Measurements from ENCODE around the gene UGT1A3.
"Not testable (repeated sequence)": the region's sequence is repeated elsewhere in the genome, so short reads cannot be mapped to it uniquely, and the experiment has no call there.

Gene UGT1A3

DNA sequence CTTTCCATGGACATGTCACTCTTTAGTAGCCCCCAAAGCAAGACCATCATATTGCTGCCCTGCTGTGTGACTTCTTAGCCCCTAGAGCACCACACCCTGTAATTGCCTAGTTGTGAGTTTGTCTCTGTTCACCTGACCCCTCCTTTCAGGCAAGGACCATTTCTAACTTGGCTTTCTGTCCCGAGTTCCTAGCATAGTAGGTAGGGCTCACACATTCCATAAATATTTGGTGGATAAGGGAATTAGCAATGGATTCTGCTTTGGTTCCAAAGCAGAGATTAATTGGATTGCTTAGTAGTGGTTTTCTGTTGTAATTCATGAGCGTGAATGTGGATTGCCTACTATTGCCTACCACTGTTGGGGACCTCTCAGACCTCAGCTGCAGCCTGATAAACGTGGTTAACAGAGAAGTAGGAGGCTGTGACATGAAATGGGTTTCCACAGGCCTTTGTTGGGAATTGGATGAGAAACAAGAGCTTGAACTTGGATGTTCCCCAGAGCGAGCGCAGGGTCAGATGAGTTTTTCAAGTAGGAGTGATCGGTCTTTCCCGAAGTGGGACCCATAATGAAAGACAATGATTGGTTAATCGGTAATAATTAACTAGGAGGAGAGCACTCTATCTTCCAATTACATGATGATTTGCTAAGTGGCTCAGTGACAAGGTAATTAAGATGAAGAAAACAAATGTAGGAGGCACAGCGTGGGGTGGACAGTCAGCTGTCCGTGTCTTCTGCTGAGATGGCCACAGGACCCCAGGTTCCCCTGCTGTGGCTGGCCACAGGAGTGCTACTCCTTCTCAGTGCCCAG lies 17.8 kb downstream of the UGT1A3 start:
- Histone ChIP-seq H3K9ac (ENCODE audit: low read depth, low read length) (no peak overlapping the region), H4K20me1 (ENCODE audit: insufficient read depth, low read length) (no peaks in the 10 kb centered on the region), H3K27ac (ENCODE audit: low read length) (no peak overlapping the region), H3K79me2 (ENCODE audit: insufficient read depth, low read length) (no peaks in the 10 kb centered on the region), H3K4me3 (ENCODE audit: low read depth in 1 of 2, low read length in 2 of 2) (no peak overlapping the region), H2AFZ (ENCODE audit: low read depth, low read length) (no peak overlapping the region), H3K4me2 (ENCODE audit: insufficient read depth, low read length) (no peak overlapping the region), H3K4me1 (ENCODE audit: insufficient read depth, low read length) (no peaks in the 10 kb centered on the region), H3K27me3 (ENCODE audit: insufficient read depth, low read length, poor library complexity) (peaks cover 2% of the 10 kb centered on the region), H3K9me3 (ENCODE audit: insufficient read depth, low read length, severe bottlenecking) (peaks cover 12% of the 10 kb centered on the region), H3K36me3 (ENCODE audit: insufficient read depth, low read length) (no peaks in the 10 kb centered on the region)
- no peak for DNase-seq
- ATAC-seq (ENCODE audit: insufficient read depth, low read depth): no peak
- no peak for TF ChIP-seq EZH2 (IDR thresholded peaks at IDR 0.05; ENCODE audit: borderline replicate concordance, low read depth, low read length, severe bottlenecking)
- TF ChIP-seq, protein P1, sequence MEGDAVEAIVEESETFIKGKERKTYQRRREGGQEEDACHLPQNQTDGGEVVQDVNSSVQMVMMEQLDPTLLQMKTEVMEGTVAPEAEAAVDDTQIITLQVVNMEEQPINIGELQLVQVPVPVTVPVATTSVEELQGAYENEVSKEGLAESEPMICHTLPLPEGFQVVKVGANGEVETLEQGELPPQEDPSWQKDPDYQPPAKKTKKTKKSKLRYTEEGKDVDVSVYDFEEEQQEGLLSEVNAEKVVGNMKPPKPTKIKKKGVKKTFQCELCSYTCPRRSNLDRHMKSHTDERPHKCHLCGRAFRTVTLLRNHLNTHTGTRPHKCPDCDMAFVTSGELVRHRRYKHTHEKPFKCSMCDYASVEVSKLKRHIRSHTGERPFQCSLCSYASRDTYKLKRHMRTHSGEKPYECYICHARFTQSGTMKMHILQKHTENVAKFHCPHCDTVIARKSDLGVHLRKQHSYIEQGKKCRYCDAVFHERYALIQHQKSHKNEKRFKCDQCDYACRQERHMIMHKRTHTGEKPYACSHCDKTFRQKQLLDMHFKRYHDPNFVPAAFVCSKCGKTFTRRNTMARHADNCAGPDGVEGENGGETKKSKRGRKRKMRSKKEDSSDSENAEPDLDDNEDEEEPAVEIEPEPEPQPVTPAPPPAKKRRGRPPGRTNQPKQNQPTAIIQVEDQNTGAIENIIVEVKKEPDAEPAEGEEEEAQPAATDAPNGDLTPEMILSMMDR (IDR thresholded peaks at IDR 0.05; ENCODE audit: borderline replicate concordance, extremely low read depth, low read length, poor library complexity, severe bottlenecking): no peak

DNA sequence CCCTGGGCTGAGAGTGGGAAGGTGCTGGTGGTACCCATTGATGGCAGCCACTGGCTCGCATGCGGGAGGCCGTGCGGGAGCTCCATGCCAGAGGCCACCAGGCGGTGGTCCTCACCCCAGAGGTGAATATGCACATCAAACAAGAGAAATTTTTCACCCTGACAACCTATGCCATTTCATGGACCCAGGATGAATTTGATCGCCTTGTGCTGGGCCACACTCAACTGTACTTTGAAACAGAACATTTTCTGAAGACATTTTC lies 18.4 kb downstream of the UGT1A3 start:
- no peak for ATAC-seq (ENCODE audit: insufficient read depth, low read depth)
- H3K4me2 ChIP-seq (ENCODE audit: insufficient read depth, low read length): no peak overlapping the region
- no peak for DNase-seq
- no peak overlapping the region for H2AFZ ChIP-seq (ENCODE audit: low read depth, low read length)
- H3K36me3 ChIP-seq (ENCODE audit: insufficient read depth, low read length): no peaks in the 10 kb centered on the region
- H4K20me1 ChIP-seq (ENCODE audit: insufficient read depth, low read length): no peaks in the 10 kb centered on the region
- no peaks in the 10 kb centered on the region for H3K27me3 ChIP-seq (ENCODE audit: insufficient read depth, low read length, poor library complexity)
- H3K9ac ChIP-seq (ENCODE audit: low read depth, low read length): no peak overlapping the region
- peaks cover 12% of the 10 kb centered on the region for H3K9me3 ChIP-seq (ENCODE audit: insufficient read depth, low read length, severe bottlenecking)
- no peak overlapping the region for H3K4me3 ChIP-seq (ENCODE audit: low read depth in 1 of 2, low read length in 2 of 2)
- no peak overlapping the region for H3K27ac ChIP-seq (ENCODE audit: low read length)
- H3K4me1 ChIP-seq (ENCODE audit: insufficient read depth, low read length): no peaks in the 10 kb centered on the region
- no peaks in the 10 kb centered on the region for H3K79me2 ChIP-seq (ENCODE audit: insufficient read depth, low read length)
- TF ChIP-seq EZH2 (IDR thresholded peaks at IDR 0.05; ENCODE audit: borderline replicate concordance, low read depth, low read length, severe bottlenecking): no peak
- TF ChIP-seq, protein P1 (IDR thresholded peaks at IDR 0.05; ENCODE audit: borderline replicate concordance, extremely low read depth, low read length, poor library complexity, severe bottlenecking): no peak

DNA sequence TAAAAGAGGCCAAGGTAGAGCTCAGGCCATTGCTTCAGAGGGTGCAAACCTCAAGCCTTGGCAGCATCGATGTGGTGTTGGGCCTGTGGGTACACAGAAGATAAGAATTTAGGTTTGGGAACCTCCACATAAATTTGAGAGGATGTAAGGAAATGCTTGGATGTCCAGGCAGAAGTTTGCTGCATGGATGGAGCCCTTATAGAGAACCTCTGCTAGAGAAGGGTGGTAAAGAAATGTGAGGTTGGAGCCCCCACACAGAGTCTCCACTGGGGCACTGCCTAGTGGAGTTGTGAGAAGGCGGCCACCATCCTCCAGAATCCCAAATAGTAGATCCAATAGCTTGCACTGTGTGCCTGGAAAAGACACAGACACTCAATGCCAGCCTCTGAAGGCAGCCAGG lies 21.8 kb downstream of the UGT1A3 start:
- not testable (repeated sequence) for H3K36me3 ChIP-seq (ENCODE audit: insufficient read depth, low read length); H3K27me3 ChIP-seq (ENCODE audit: insufficient read depth, low read length, poor library complexity); H3K27ac ChIP-seq (ENCODE audit: low read length); H3K9ac ChIP-seq (ENCODE audit: low read depth, low read length); H2AFZ ChIP-seq (ENCODE audit: low read depth, low read length); ATAC-seq (ENCODE audit: insufficient read depth, low read depth); H3K79me2 ChIP-seq (ENCODE audit: insufficient read depth, low read length); H3K4me2 ChIP-seq (ENCODE audit: insufficient read depth, low read length); H3K4me3 ChIP-seq (ENCODE audit: low read depth in 1 of 2, low read length in 2 of 2); H4K20me1 ChIP-seq (ENCODE audit: insufficient read depth, low read length); DNase-seq; H3K4me1 ChIP-seq (ENCODE audit: insufficient read depth, low read length)
- peaks cover 12% of the 10 kb centered on the region for H3K9me3 ChIP-seq (ENCODE audit: insufficient read depth, low read length, severe bottlenecking)

DNA sequence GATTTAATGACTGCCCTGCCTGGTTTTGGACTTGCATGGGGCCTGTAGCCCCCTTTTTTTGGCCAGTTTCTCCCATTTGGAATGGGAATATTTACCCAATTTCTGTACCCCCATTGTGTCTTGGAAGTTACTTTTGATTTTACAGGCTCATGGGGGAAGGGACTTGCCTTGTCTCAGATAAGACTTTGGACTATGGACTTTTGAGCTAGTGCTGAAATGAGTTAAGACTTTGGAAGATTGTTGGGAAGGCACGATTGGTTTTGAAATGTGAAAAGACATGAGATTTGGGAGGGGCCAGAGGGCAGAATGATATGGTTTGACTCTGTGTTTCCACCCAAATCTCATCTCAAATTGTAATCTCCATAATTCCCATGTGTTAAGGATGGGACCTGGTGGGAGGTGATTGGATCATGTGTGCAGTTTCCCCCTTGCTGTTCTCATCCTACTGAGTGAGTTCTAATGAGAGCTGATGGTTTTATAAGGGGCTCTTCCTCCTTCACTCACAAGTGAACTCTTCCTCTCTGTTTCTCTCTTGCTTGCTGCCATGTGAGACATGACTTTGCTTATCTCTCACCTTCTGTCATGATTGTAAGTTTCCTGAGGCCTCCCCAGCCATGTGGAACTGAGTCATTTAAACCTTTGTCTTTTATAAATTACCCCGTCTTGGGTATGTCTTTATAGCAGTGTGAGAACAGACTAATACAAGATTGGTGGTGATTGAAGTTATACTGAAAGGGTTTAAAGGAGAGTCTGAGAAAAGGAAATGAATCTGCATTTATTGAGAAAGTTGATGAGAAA lies 22.6 kb downstream of the UGT1A3 start:
- not testable (repeated sequence) for H3K9ac ChIP-seq (ENCODE audit: low read depth, low read length); ATAC-seq (ENCODE audit: insufficient read depth, low read depth); H3K4me3 ChIP-seq (ENCODE audit: low read depth in 1 of 2, low read length in 2 of 2); H3K27ac ChIP-seq (ENCODE audit: low read length); H3K4me2 ChIP-seq (ENCODE audit: insufficient read depth, low read length); H2AFZ ChIP-seq (ENCODE audit: low read depth, low read length); H4K20me1 ChIP-seq (ENCODE audit: insufficient read depth, low read length); H3K36me3 ChIP-seq (ENCODE audit: insufficient read depth, low read length); H3K27me3 ChIP-seq (ENCODE audit: insufficient read depth, low read length, poor library complexity); H3K79me2 ChIP-seq (ENCODE audit: insufficient read depth, low read length); H3K4me1 ChIP-seq (ENCODE audit: insufficient read depth, low read length); DNase-seq
- H3K9me3 ChIP-seq (ENCODE audit: insufficient read depth, low read length, severe bottlenecking): peaks cover 12% of the 10 kb centered on the region

All from DND-41 (cell line).